Measurements from ENCODE around the gene NOTO.
"Not testable (repeated sequence)": the region's sequence is repeated elsewhere in the genome, so short reads cannot be mapped to it uniquely, and the experiment has no call there.

Gene NOTO

DNA sequence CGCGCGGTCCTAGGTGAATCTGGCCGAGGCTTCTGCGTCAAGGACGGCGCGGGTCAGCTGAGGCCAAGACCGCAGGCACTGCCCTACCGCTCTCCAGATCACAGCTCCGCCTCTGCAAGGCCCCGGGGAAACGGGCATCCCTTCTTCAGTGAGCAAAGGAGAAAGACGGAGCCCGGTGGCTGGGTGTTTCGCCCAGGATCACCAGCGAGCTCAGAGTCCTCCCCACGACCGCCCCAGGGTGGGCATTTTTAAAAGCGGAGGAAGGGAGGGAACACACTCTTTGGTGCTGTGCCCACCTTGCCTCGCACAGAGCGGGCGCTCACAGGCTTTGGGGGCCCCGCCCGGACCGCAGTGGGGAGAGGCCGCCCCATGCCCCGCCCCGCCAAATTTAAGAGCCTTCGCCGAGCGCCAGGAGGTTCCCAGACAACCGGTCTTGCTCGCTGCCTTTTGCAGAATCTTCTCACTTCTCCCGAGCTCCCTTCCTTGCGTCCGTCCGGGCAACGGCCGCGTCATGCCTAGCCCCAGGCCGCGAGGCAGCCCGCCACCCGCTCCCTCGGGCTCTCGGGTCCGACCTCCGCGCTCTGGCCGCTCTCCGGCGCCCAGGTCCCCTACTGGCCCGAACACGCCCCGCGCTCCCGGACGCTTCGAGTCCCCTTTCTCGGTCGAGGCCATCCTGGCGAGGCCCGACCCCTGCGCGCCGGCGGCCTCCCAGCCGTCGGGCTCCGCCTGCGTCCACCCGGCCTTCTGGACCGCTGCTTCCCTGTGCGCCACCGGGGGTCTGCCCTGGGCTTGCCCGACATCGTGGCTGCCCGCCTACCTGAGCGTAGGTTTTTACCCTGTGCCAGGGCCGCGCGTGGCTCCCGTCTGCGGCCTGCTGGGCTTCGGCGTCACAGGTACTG lies at the start of gene NOTO:
TSS of gene NOTO (plus strand) at position 419 of the 899 bp plus-strand sequence. CDS start at position 512, 93 bp downstream.
- no peak for DNase-seq

DNA sequence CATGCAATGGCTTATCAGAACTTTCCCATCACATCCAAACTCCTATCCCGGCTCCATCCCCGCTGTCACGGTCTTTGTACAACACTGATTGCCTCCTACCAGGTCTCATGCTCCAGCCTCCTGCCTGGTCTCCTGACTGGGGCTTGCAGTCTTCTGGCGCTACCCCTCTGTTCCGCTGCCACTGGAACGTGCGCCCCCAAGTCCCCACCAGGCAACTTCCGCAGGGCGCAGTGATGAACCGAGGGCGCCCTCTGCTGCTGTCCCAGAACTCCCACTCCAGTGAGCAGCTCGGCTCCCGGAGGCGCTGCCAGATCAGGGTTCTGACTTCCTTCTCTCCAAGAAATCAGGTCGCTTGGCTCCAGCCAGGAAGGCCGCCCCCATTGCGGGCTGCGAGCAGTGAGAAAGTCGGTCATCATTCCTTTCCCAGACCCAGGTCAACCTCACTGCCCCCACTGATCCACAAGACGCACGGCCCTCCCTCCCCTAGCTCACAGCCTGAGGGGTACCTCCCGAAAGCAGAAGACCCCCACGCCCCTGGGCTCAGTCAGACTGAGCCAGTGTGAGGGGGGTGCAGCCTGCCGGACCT lies 45.7 kb upstream of the NOTO start:
- peak; percentile 18 for DNase-seq

GRCh38 chr2:73162856-73163391 lies 39.5 kb upstream of the NOTO start:
- no peak for DNase-seq

- DNase-seq = peak; percentile 67
Measured at GRCh38 chr2:73163483-73164367, 38.6 kb upstream of the NOTO start.

GRCh38 chr2:73165978-73166377 lies 36.4 kb upstream of the NOTO start:
- not testable (repeated sequence) for DNase-seq

GRCh38 chr2:73166813-73167212 lies 35.6 kb upstream of the NOTO start:
- DNase-seq = not testable (repeated sequence)

DNA sequence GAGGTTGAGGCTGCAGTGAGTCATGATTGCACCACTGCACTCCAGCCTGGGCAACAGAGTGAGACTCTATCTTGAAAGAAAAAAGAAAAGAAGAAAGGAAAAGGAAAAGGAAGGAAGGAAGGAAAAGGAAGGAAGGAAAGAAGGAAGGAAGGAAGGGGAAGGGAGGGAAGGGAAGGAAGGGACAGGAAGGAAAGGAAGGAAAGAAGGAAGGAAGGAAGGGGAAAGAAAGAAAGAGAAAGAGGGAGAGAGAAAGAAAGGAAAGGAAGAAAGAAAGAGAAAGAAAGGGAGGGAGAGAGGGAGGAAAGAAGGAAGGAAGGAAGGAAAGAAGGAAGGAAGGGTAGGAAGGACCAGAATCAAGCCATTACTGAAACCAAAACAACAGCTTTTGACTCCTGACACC lies 34.0 kb upstream of the NOTO start:
- not testable (repeated sequence) for DNase-seq

- not testable (repeated sequence) for DNase-seq
Measured at GRCh38 chr2:73170341-73170740, 32.0 kb upstream of the NOTO start.

DNA sequence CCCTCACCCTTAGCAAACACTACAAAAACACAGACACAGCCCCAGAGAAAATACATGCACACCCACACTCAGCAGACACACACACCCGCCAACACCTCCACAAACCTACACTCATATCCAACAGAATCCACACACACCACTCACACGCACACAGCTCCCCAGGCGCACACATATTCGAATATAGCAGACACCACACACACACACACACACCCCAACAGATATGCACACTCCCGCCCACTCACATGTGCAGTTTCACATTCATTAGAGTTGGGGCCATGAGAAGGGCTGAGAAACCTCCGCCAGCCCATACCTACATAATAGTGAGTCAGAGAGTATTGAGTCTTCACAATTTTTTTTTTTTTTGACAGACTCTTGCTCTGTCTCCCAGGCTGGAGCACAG lies 29.4 kb upstream of the NOTO start:
- DNase-seq = no peak

GRCh38 chr2:73173781-73174180 lies 28.6 kb upstream of the NOTO start:
- DNase-seq = no peak

DNA sequence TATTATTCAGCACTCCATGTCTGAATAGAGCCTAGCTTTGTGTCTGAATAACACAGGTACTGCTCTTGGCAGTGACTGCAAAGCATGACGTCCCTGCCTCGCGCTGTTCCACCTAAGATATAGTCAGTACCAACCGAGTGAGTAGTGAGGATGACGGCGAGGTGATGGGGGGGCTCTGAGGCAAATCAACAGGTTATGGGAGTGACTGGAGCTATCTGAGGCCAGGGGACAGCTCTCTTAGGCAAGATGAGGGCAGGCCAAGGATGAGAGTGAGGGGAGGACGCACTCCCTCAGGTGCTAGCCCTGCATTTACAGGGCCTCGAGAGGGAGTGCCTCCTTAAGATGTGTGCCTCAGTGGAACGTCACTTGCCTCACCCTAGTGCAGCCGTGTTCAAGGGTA lies 28.1 kb upstream of the NOTO start:
- no peak for DNase-seq

DNA sequence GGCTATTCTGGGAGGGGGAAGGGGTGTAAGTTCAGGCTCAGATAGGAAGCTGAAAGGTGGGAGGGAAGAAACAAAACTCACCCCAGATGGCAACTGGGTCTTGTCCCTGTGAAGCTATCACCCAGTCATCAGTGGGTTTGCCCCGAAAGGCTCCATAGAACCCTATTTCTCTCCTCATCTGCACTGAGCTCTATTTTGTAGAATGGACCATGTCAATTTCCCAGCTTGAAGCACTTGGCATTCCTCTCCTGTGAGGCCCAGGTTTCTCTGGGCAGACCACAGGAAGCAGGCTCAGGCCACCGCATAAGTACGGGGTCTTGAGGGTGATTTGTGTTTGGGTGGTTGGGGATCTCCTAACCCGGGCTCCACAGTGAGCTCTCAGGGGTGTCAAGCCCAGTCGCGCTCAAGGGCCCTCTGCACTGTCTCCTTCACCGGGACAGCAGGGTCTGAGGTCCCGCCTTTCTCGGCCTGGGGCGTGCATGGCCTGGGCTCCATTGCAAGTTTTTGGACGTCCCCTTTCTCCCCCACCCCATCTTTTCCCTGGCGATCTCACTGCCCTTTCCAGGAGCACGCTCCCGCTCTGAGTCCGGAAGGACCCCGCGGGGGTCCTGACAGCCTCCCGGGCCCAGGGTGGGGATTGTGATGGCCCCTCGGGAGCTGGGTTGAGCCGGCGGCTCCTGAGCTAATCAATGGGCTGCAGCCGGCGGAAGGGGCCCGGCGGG lies 27.3 kb upstream of the NOTO start:
- DNase-seq = no peak

- peak; percentile 33 for DNase-seq
Measured at GRCh38 chr2:73175663-73176204, 26.6 kb upstream of the NOTO start.

DNA sequence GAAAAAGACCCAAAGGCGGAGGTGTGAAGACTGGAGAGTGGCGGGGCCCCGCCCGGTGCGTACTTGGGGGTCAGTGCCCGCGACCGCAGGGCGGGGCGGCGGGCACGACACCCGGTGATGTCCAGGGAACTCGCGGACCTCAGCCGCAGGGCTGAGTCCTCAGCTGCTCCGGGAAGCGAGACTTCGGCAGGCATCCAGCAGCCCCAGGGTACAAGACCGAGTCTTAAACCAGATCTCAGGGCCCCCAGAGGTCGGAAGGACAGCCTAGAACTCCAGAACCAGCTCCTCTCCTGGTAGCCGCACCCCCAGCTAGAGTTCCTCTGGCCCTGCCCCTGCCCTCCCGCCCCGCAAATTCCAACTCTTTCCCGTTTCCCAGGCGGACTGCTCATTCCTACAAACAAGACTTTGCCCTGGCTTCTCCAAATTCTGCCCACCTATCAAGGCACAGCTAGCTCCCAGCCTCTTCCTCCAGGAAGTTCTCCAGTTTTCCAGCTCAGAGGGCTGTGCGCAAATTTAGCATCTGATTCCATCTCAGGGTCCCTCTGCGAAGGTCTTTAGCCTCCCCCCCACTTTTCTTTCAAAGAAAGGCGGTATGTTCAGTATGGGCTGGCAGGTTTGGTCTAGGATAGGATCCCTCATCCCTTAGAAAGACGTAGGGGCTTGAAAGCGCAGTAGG lies 26.0 kb upstream of the NOTO start:
- DNase-seq = peak; percentile 33

DNA sequence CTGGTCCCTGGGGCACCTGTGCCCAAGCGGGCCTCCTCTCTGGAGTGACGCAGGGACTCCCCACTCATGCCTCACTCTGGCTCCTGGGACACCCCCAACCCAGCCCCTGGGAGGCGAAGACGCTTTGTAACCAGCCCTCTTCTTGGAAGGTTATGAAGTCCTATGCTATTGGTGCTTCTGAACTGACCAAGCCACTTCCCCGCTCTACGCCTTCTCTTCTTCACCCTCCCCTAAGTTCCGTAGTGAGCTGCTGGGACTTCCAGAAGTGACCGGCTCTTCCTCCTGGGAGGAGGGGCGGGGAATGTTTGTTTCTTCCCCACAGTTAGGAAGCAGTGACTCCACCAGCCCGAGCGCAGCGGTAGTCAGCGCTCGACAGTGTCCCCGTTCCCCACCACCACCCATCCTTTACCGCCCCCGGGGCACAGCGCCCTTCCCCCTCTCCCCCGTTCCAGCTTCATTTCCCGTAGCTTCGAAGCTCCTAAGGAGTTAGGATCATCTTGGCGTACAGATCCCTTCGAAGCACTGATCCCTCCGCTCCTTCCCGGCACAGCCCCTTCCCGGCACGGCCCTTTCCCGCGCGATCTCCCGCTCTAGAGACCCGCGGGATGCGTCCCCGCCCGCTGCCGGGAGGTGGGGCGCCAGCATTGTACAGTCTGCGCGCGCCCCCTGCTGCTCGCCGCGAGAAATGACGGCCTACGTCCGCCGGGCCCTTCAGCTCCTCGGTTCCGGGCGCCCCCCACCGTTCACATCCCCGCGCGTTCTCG lies 25.3 kb upstream of the NOTO start:
- peak; percentile 88 for DNase-seq

GRCh38 chr2:73177645-73178255 lies 24.6 kb upstream of the NOTO start:
- DNase-seq = no peak

DNA sequence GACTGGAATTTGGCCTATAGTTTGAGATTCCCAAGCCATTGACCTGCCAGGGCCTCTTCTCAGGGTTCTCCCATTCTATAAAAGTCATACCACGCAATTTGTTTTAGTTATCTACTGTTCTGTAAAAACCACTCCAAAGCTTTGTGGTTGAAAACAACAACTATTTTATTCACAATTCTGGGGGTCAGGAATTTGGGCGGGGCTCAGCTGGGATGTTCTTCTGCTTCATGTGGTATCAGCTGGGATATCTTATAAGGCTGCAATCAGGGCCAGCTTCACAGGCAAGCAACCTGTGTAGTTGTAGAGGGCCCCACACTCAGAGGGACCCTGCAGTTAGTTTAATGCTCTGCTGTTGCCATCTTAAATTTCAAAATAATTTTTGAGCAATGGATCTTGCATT lies 16.4 kb upstream of the NOTO start:
- DNase-seq = no peak

GRCh38 chr2:73187549-73187948 lies 14.8 kb upstream of the NOTO start:
- DNase-seq = no peak

DNA sequence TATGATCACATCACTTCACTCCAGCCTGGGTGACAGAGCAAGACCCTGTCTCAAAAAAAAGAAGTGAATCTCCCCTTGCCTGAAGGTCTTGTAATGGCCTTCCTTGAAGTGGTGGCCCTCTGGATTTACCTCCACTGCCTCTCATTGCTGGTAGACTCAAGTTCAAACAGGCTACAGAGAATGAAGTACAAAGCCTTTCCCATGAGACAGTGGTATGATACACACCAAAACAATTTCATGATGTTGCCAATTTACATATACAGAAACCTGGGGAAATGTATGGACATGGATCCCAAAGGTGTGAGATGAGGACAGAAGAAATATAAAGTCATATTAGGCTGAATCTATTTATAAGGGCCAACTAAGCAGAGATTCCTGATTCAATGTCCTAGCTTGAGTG lies 4.8 kb upstream of the NOTO start:
- no peak for DNase-seq

DNA sequence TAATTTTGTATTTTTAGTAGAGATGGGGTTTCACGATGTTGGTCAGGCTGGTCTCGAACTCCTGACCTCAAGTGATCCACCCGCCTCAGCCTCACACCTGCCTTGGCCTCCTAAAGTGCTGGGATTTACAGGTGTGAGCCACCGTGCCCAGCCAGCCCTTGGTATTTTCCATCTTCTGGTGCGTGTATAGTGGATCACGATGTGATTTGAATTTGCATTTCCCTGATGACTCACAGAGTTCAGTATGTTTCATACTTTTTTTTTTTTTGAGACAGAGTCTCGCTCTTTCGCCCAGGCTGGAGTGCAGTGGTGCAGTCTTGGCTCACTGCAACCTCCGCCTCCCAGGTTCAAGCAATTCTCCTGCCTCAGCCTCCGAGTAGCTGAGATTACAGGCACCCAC lies 2.1 kb upstream of the NOTO start:
- DNase-seq = not testable (repeated sequence)

Data from NCI-H2171 treated with DMSO at 0.1 percent for 48 hours (cell line).